Endodermal cell (in vitro differentiated cells): ENCODE data around the gene PCDHB10. TPM values are rescaled to one million over a fixed set of nuclear protein-coding genes. Genes with fewer than 3 reads are reported as not detected.
"Not testable (repeated sequence)": the region's sequence is repeated elsewhere in the genome, so short reads cannot be mapped to it uniquely, and the experiment has no call there.

Experiments used
- DNase-seq: peaks from one replicate; pipeline ENCODE4 v3.0.0-alpha.2; 2017
- H3K27ac ChIP-seq: 2 replicates; pipeline ENCODE4 v1.5.1; 2013; ENCODE audit warnings: mild to moderate bottlenecking, low read depth, low read length, moderate library complexity
- H3K27me3 ChIP-seq: 2 replicates; pipeline ENCODE4 v1.6.1; 2013; ENCODE audit warnings: mild to moderate bottlenecking, low read length, moderate library complexity; ENCODE audit not compliant: insufficient read depth, control insufficient read depth, poor library complexity, severe bottlenecking
- H3K36me3 ChIP-seq: 2 replicates; pipeline ENCODE4 v1.7.0; 2013; ENCODE audit warnings: mild to moderate bottlenecking, low read length, moderate library complexity; ENCODE audit not compliant: control insufficient read depth, insufficient read depth
- H3K4me1 ChIP-seq: one replicate; pipeline ENCODE4 v1.7.0; 2013; ENCODE audit warnings: low read length; ENCODE audit not compliant: control insufficient read depth, insufficient read depth
- H3K4me3 ChIP-seq: 2 replicates; pipeline ENCODE4 v1.5.1; 2013; ENCODE audit warnings: mild to moderate bottlenecking, low read length, moderate library complexity
- H3K9ac ChIP-seq: 2 replicates; pipeline ENCODE4 v1.6.1; 2013; ENCODE audit warnings: mild to moderate bottlenecking, low read length, moderate library complexity; ENCODE audit not compliant: poor library complexity, severe bottlenecking; ENCODE audit errors: extremely low read depth
- H3K9me3 ChIP-seq: 2 replicates; pipeline ENCODE4 v1.6.1; 2013; ENCODE audit warnings: mild to moderate bottlenecking, low read length, moderate library complexity; ENCODE audit not compliant: control insufficient read depth
- H3K27ac Mint-ChIP-seq: 2 replicates; pipeline ENCODE4 v1.8.0; 2020; ENCODE audit warnings: mixed read lengths
- H3K27me3 Mint-ChIP-seq: 2 replicates; pipeline ENCODE4 v1.8.0; 2021; ENCODE audit warnings: mild to moderate bottlenecking, mixed read lengths; ENCODE audit not compliant: insufficient read depth
- H3K36me3 Mint-ChIP-seq: 2 replicates; pipeline ENCODE4 v1.8.0; 2020; ENCODE audit warnings: low read depth, mixed read lengths
- H3K4me1 Mint-ChIP-seq: 2 replicates; pipeline ENCODE4 v1.8.0; 2020; ENCODE audit warnings: mixed read lengths
- H3K4me3 Mint-ChIP-seq: 2 replicates; pipeline ENCODE4 v1.8.0; 2020; ENCODE audit warnings: mild to moderate bottlenecking, moderate library complexity, mixed read lengths
- H3K9me3 Mint-ChIP-seq: 2 replicates; pipeline ENCODE4 v1.8.0; 2020; ENCODE audit warnings: mild to moderate bottlenecking, mixed read lengths
- WGBS, 2 experiments: methylation state at CpG; one replicate each; pipeline versions ENCODE4 v1.1.5 to v1.1.7; 2013; ENCODE audit warnings: missing lambda C conversion rate in 2 of 2, mixed read lengths in 1 of 2; ENCODE audit not compliant: insufficient coverage in 1 of 2, insufficient read length in 1 of 2; 5-methylcytosine and 5-hydroxymethylcytosine counted together
- total RNA-seq, 2 donors: library from RNA; stranded (reverse); fragmentation: NEBNext Ultra II Directional in 1 of 2; extraction: Animal tissue kit (Norgen Biotek cat#: 25700) in 1 of 2; gene quantifications; 2 replicates in 1 of 2; 3 replicates in 1 of 2; pipeline ENCODE4 v1.2.1, GENCODE V29; 2021
- TF ChIP-seq, protein P1 (sequence below): fragments of 200-600 bp; sonication (generic); conservative IDR thresholded peaks from 2 replicates; pipeline ENCODE4 v1.5.0; 2021; ENCODE audit warnings: antibody characterized with exemption, mild to moderate bottlenecking

Gene PCDHB10
- total RNA-seq, 2 donors from 2014 or later = 2.9 to 3.5 TPM

DNA sequence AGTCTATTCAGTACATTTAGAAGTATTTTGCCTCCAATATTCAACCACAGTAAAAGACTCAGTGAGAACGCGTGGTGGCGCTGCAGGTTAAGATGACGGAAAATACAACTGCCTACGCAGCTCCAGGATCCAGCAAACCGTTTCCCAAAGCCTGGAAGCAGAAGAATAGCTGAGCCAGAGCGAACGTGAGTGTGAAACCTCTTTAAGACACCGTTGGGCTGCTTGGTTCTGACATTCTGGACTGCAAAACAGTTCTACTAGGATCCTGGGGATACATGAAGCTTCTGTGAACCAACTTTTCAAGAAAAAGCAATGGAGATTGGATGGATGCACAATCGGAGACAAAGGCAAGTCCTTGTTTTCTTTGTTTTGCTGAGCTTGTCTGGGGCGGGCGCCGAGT, 9.9 kb upstream of the PCDHB10 start, which contains the start of gene PCDHB16:
PCDHB16 (plus strand) TSS at position 140 of the 400 bp plus-strand sequence; CDS start at position 313, 173 bp downstream.
- no peak within 1 kb of the TSS for H3K27ac ChIP-seq
- no peaks in the 10 kb centered on the region for H3K4me1 ChIP-seq
- H3K36me3 ChIP-seq = no peaks in the 10 kb centered on the region
- H3K4me3 Mint-ChIP-seq = peak within 1 kb of the TSS; percentile 77
- peak; percentile 90 for DNase-seq
- peak within 1 kb of the TSS; percentile 96 for H3K27ac Mint-ChIP-seq
- peaks cover 7% of the 10 kb centered on the region for H3K27me3 Mint-ChIP-seq
- H3K4me3 ChIP-seq = peak within 1 kb of the TSS; percentile 66
- H3K9me3 Mint-ChIP-seq = peaks cover 27% of the 10 kb centered on the region
- H3K4me1 Mint-ChIP-seq = peaks cover 2% of the 10 kb centered on the region
- peak within 1 kb of the TSS; percentile 7 for H3K9ac ChIP-seq
- peaks cover 9% of the 10 kb centered on the region for H3K9me3 ChIP-seq
- H3K36me3 Mint-ChIP-seq = peaks cover 25% of the 10 kb centered on the region
- WGBS, 2 experiments = 44 to 63% methylated on average over 13 of the region's 13 CpGs
- H3K27me3 ChIP-seq = no peaks in the 10 kb centered on the region
- TF ChIP-seq, protein P1, sequence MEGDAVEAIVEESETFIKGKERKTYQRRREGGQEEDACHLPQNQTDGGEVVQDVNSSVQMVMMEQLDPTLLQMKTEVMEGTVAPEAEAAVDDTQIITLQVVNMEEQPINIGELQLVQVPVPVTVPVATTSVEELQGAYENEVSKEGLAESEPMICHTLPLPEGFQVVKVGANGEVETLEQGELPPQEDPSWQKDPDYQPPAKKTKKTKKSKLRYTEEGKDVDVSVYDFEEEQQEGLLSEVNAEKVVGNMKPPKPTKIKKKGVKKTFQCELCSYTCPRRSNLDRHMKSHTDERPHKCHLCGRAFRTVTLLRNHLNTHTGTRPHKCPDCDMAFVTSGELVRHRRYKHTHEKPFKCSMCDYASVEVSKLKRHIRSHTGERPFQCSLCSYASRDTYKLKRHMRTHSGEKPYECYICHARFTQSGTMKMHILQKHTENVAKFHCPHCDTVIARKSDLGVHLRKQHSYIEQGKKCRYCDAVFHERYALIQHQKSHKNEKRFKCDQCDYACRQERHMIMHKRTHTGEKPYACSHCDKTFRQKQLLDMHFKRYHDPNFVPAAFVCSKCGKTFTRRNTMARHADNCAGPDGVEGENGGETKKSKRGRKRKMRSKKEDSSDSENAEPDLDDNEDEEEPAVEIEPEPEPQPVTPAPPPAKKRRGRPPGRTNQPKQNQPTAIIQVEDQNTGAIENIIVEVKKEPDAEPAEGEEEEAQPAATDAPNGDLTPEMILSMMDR = peak; percentile 85

DNA sequence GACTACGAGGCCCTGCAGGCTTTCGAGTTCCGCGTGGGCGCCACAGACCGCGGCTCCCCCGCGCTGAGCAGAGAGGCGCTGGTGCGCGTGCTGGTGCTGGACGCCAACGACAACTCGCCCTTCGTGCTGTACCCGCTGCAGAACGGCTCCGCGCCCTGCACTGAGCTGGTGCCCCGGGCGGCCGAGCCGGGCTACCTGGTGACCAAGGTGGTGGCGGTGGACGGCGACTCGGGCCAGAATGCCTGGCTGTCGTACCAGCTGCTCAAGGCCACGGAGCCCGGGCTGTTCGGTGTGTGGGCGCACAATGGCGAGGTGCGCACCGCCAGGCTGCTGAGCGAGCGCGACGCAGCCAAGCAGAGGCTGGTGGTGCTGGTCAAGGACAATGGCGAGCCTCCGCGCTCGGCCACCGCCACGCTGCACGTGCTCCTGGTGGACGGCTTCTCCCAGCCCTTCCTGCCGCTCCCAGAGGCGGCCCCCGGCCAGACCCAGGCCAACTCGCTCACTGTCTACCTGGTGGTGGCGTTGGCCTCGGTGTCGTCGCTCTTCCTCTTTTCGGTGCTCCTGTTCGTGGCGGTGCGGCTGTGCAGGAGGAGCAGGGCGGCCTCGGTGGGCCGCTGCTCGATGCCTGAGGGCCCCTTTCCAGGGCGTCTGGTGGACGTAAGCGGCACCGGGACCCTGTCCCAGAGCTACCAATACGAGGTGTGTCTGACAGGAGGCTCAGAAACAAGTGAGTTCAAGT, 7.9 kb upstream of the PCDHB10 start:
- H3K9ac ChIP-seq, H3K4me3 ChIP-seq, H3K27me3 ChIP-seq, H3K27me3 Mint-ChIP-seq, H3K36me3 ChIP-seq, H3K4me1 Mint-ChIP-seq, DNase-seq, H3K9me3 ChIP-seq, H3K4me1 ChIP-seq, H3K27ac Mint-ChIP-seq, H3K27ac ChIP-seq: not testable (repeated sequence)
- Mint-ChIP-seq H3K9me3 (peaks cover 31% of the 10 kb centered on the region), H3K36me3 (peaks cover 34% of the 10 kb centered on the region), H3K4me3 (peak overlapping the region; percentile 28)
- WGBS, 2 experiments = 81 to 90% methylated on average over 5 to 32 of the region's 69 CpGs

DNA sequence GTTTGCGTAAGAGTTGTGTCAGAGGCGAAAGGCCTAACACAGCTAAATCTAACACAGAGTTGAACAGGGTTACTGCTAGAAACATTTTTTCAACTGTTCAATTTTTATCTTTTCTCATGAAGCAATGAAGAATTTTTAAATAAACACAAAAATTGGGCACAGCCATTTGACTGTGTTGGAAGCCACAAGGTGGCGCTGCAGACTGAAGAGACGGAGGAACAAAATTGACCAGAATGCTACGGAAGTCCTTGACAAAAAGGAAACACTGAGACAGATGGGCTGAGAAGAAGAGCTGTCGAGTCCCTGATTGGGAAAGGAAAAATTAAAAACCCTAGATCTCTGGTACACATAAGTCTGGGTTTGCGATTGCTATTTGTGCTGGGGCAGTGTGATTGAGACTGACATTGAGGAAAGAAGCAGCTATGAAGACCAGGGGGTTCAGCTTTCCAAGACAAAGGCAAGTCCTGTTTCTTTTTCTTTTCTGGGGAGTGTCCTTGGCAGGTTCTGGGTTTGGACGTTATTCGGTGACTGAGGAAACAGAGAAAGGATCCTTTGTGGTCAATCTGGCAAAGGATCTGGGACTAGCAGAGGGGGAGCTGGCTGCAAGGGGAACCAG, 5.1 kb upstream of the PCDHB10 start, which contains the start of gene PCDHB9:
PCDHB9 (plus strand) TSS at position 265 of the 616 bp plus-strand sequence; CDS start at position 423, 158 bp downstream.
- WGBS, 2 experiments = 47 to 53% methylated on average over 7 of the region's 9 CpGs
- TF ChIP-seq, protein P1 = peak; percentile 91
- Histone ChIP-seq H3K27me3 (no peaks in the 10 kb centered on the region), H3K9ac (no peak within 1 kb of the TSS), H3K4me3 (no peak within 1 kb of the TSS), H3K27ac (no peak within 1 kb of the TSS), H3K4me1 (no peaks in the 10 kb centered on the region), H3K9me3 (no peaks in the 10 kb centered on the region), H3K36me3 (no peaks in the 10 kb centered on the region)
- Mint-ChIP-seq H3K9me3 (peaks cover 30% of the 10 kb centered on the region), H3K4me3 (peak within 1 kb of the TSS; percentile 19), H3K36me3 (peaks cover 34% of the 10 kb centered on the region), H3K27ac (no peak within 1 kb of the TSS), H3K4me1 (peaks cover 7% of the 10 kb centered on the region), H3K27me3 (peaks cover 7% of the 10 kb centered on the region)
- peak; percentile 79 for DNase-seq

DNA sequence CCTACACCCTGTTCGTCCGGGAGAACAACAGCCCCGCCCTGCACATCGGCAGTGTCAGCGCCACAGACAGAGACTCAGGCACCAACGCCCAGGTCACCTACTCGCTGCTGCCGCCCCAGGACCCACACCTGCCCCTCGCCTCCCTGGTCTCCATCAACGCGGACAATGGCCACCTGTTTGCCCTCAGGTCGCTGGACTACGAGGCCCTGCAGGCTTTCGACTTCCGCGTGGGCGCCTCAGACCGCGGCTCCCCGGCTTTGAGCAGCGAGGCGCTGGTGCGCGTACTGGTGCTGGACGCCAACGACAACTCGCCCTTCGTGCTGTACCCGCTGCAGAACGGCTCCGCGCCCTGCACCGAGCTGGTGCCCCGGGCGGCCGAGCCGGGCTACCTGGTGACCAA, 3.5 kb upstream of the PCDHB10 start:
- WGBS, 2 experiments = 94 to 97% methylated on average over 11 to 24 of the region's 37 CpGs
- not testable (repeated sequence) for DNase-seq, H3K27ac ChIP-seq, H3K27me3 ChIP-seq, H3K9me3 ChIP-seq, H3K4me1 ChIP-seq, H3K27ac Mint-ChIP-seq, H3K4me1 Mint-ChIP-seq, H3K9ac ChIP-seq, H3K27me3 Mint-ChIP-seq, H3K36me3 ChIP-seq, H3K4me3 ChIP-seq, H3K4me3 Mint-ChIP-seq
- Mint-ChIP-seq H3K9me3 (peaks cover 35% of the 10 kb centered on the region), H3K36me3 (peaks cover 31% of the 10 kb centered on the region)

DNA sequence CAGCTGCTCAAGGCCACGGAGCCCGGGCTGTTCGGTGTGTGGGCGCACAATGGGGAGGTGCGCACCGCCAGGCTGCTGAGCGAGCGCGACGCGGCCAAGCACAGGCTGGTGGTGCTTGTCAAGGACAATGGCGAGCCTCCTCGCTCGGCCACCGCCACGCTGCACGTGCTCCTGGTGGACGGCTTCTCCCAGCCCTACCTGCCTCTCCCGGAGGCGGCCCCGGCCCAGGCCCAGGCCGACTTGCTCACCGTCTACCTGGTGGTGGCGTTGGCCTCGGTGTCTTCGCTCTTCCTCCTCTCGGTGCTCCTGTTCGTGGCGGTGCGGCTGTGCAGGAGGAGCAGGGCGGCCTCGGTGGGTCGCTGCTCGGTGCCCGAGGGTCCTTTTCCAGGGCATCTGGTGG, 3.0 kb upstream of the PCDHB10 start:
- DNase-seq, H3K9ac ChIP-seq, H3K27ac ChIP-seq, H3K4me3 Mint-ChIP-seq, H3K27me3 Mint-ChIP-seq, H3K36me3 ChIP-seq, H3K27me3 ChIP-seq, H3K9me3 ChIP-seq, H3K4me1 Mint-ChIP-seq, H3K4me3 ChIP-seq, H3K27ac Mint-ChIP-seq, H3K4me1 ChIP-seq: not testable (repeated sequence)
- H3K9me3 Mint-ChIP-seq = peaks cover 34% of the 10 kb centered on the region
- peaks cover 31% of the 10 kb centered on the region for H3K36me3 Mint-ChIP-seq
- WGBS, 2 experiments = 88% methylated on average over 24 of the region's 35 CpGs; no CpG with 5 or more reads in 1 of the 2 experiments
